T-helper 17 cell (primary cell): Measurements from ENCODE around the gene IGSF10. TPM values are rescaled to one million over a fixed set of nuclear protein-coding genes. Genes with fewer than 3 reads are reported as not detected.
"Not testable (repeated sequence)": the region's sequence is repeated elsewhere in the genome, so short reads cannot be mapped to it uniquely, and the experiment has no call there.

Experiments
- ATAC-seq: fragments of 150-1000 bp; cut with Tn5 transposase; 2 replicates; pipeline ENCODE4 v1.10.0; 2021; ENCODE audit warnings: mild to moderate bottlenecking, moderate library complexity
- DNase-seq, 3 donors: peaks; one replicate each; pipeline versions ENCODE4 v3.0.0 to v3.0.0-alpha.2; 2020 to 2021
- H3K9me3 ChIP-seq: one replicate; pipeline ENCODE4 v1.7.0; 2013; ENCODE audit warnings: low read length, mild to moderate bottlenecking; ENCODE audit not compliant: control insufficient read depth, poor library complexity, severe bottlenecking
- H3K27ac Mint-ChIP-seq: one replicate; pipeline ENCODE4 v1.8.0; 2022; ENCODE audit warnings: mild to moderate bottlenecking, moderate library complexity, mixed read lengths
- H3K27me3 Mint-ChIP-seq: one replicate; pipeline ENCODE4 v1.8.0; 2022; ENCODE audit warnings: mixed read lengths
- H3K36me3 Mint-ChIP-seq: one replicate; pipeline ENCODE4 v1.8.0; 2022; ENCODE audit warnings: low read depth, mixed read lengths
- H3K4me1 Mint-ChIP-seq: one replicate; pipeline ENCODE4 v1.8.0; 2022; ENCODE audit warnings: mild to moderate bottlenecking, mixed read lengths
- H3K4me3 Mint-ChIP-seq: one replicate; pipeline ENCODE4 v1.8.0; 2022; ENCODE audit warnings: mild to moderate bottlenecking, moderate library complexity, mixed read lengths
- total RNA-seq, 4 donors: library from RNA in 2 of 4; stranded (reverse) in 2 of 4; gene quantifications; one replicate each; pipeline ENCODE4 v1.2.3 and lab custom pipeline; 2022 to 2026

Gene IGSF10
- under 1 TPM in 1 of 2 donors, not detected in 1; 0.22 TPM for total RNA-seq
- 0 reads per million in 2 donors for total RNA-seq (lab: John Stamatoyannopoulos, UW)

GRCh38 chr3:151460774-151461450, at the start of gene IGSF10:
Gene IGSF10 (minus strand): TSS chr3:151461061. CDS start chr3:151458709, 2,352 bp downstream.
- H3K27me3 Mint-ChIP-seq, result peaks cover 49% of the 10 kb centered on the region
- H3K36me3 Mint-ChIP-seq, result peaks cover 3% of the 10 kb centered on the region

GRCh38 chr3:151509468-151510135, 48.7 kb upstream of the IGSF10 start:
- ATAC-seq, H3K9me3 ChIP-seq, DNase-seq, H3K4me3 Mint-ChIP-seq, H3K27me3 Mint-ChIP-seq, H3K27ac Mint-ChIP-seq, H3K36me3 Mint-ChIP-seq, H3K4me1 Mint-ChIP-seq: not testable (repeated sequence)

More at GRCh38 chr3:151460774-151461450, at the start of gene IGSF10:
- Mint-ChIP-seq H3K4me1 (peaks cover 5% of the 10 kb centered on the region), H3K4me3 (no peak within 1 kb of the TSS), H3K27ac (peak within 1 kb of the TSS; percentile 21)
- DNase-seq (no peak), ATAC-seq (no peak)
- no peaks in the 10 kb centered on the region for H3K9me3 ChIP-seq

- no peak for DNase-seq
- ATAC-seq, result no peak
- H3K27ac Mint-ChIP-seq, result no peak overlapping the region
- H3K36me3 Mint-ChIP-seq, result no peaks in the 10 kb centered on the region
- H3K27me3 Mint-ChIP-seq, result peaks cover 16% of the 10 kb centered on the region
- no peaks in the 10 kb centered on the region for H3K4me1 Mint-ChIP-seq
- no peaks in the 10 kb centered on the region for H3K9me3 ChIP-seq
- H3K4me3 Mint-ChIP-seq, result no peak overlapping the region
Observed at GRCh38 chr3:151504606-151505005, 43.7 kb upstream of the IGSF10 start.

- Mint-ChIP-seq H3K4me3 (no peak overlapping the region), H3K27me3 (peaks cover 16% of the 10 kb centered on the region), H3K4me1 (no peaks in the 10 kb centered on the region), H3K27ac (no peak overlapping the region), H3K36me3 (no peaks in the 10 kb centered on the region)
- no peak for DNase-seq
- no peak for ATAC-seq
- H3K9me3 ChIP-seq, result no peaks in the 10 kb centered on the region
Observed at GRCh38 chr3:151503074-151503473, 42.2 kb upstream of the IGSF10 start.

GRCh38 chr3:151501923-151502632, 41.2 kb upstream of the IGSF10 start:
- Mint-ChIP-seq H3K27me3 (peaks cover 16% of the 10 kb centered on the region), H3K4me1 (no peaks in the 10 kb centered on the region), H3K27ac (no peak overlapping the region), H3K4me3 (no peak overlapping the region), H3K36me3 (no peaks in the 10 kb centered on the region)
- ATAC-seq (no peak), DNase-seq (no peak)
- H3K9me3 ChIP-seq, result no peaks in the 10 kb centered on the region

GRCh38 chr3:151501171-151501922, 40.5 kb upstream of the IGSF10 start:
- Mint-ChIP-seq H3K27me3 (peaks cover 16% of the 10 kb centered on the region), H3K4me1 (no peaks in the 10 kb centered on the region)

GRCh38 chr3:151499168-151499567, 38.3 kb upstream of the IGSF10 start:
- H3K9me3 ChIP-seq, result no peaks in the 10 kb centered on the region
- ATAC-seq, result no peak
- H3K36me3 Mint-ChIP-seq, result no peaks in the 10 kb centered on the region
- H3K4me1 Mint-ChIP-seq, result no peaks in the 10 kb centered on the region
- no peak overlapping the region for H3K27ac Mint-ChIP-seq
- DNase-seq, result no peak
- peaks cover 16% of the 10 kb centered on the region for H3K27me3 Mint-ChIP-seq
- H3K4me3 Mint-ChIP-seq, result no peak overlapping the region

More at GRCh38 chr3:151501171-151501922, 40.5 kb upstream of the IGSF10 start:
- Mint-ChIP-seq H3K4me3 (no peak overlapping the region), H3K36me3 (no peaks in the 10 kb centered on the region), H3K27ac (no peak overlapping the region)
- H3K9me3 ChIP-seq, result no peaks in the 10 kb centered on the region
- no peak for DNase-seq
- ATAC-seq, result no peak

GRCh38 chr3:151491525-151491924, 30.7 kb upstream of the IGSF10 start:
- Mint-ChIP-seq H3K27ac (no peak overlapping the region), H3K27me3 (peaks cover 4% of the 10 kb centered on the region), H3K4me3 (no peak overlapping the region), H3K36me3 (peaks cover 2% of the 10 kb centered on the region), H3K4me1 (no peaks in the 10 kb centered on the region)
- DNase-seq, result no peak
- no peak for ATAC-seq
- no peaks in the 10 kb centered on the region for H3K9me3 ChIP-seq

- H3K4me1 Mint-ChIP-seq, H3K4me3 Mint-ChIP-seq, DNase-seq, H3K9me3 ChIP-seq, H3K27me3 Mint-ChIP-seq, H3K27ac Mint-ChIP-seq, ATAC-seq, H3K36me3 Mint-ChIP-seq: not testable (repeated sequence)
Observed at GRCh38 chr3:151487833-151488232, 27.0 kb upstream of the IGSF10 start.

GRCh38 chr3:151483961-151484520, 23.2 kb upstream of the IGSF10 start:
- Mint-ChIP-seq H3K27ac (no peak overlapping the region), H3K4me1 (no peaks in the 10 kb centered on the region), H3K27me3 (peaks cover 17% of the 10 kb centered on the region), H3K36me3 (no peaks in the 10 kb centered on the region), H3K4me3 (no peak overlapping the region)
- DNase-seq (no peak), ATAC-seq (no peak)
- H3K9me3 ChIP-seq, result no peaks in the 10 kb centered on the region

- no peaks in the 10 kb centered on the region for H3K4me1 Mint-ChIP-seq
Observed at GRCh38 chr3:151483488-151483887, 22.6 kb upstream of the IGSF10 start.

GRCh38 chr3:151480492-151480891, 19.6 kb upstream of the IGSF10 start:
- no peak for DNase-seq
- no peak for ATAC-seq
- Mint-ChIP-seq H3K27ac (no peak overlapping the region), H3K4me1 (no peaks in the 10 kb centered on the region), H3K4me3 (no peak overlapping the region), H3K27me3 (peaks cover 21% of the 10 kb centered on the region), H3K36me3 (no peaks in the 10 kb centered on the region)
- H3K9me3 ChIP-seq, result no peaks in the 10 kb centered on the region

More at GRCh38 chr3:151483488-151483887, 22.6 kb upstream of the IGSF10 start:
- H3K27me3 Mint-ChIP-seq, result peaks cover 17% of the 10 kb centered on the region
- H3K9me3 ChIP-seq, result no peaks in the 10 kb centered on the region
- H3K36me3 Mint-ChIP-seq, result no peaks in the 10 kb centered on the region
- ATAC-seq (no peak), DNase-seq (no peak)
- H3K4me3 Mint-ChIP-seq, result no peak overlapping the region
- H3K27ac Mint-ChIP-seq, result no peak overlapping the region
